Activated T-helper 17 cell treated with anti-CD3 and anti-CD28 coated beads, Interleukin-2, amount 50 U/mL, for 72 hours (primary cell): Measurements from ENCODE around the gene ADAMTS8. TPM values are rescaled to one million over a fixed set of nuclear protein-coding genes. Genes with fewer than 3 reads are reported as not detected.

ENCODE experiments used
- ATAC-seq: fragments of 150-1000 bp; cut with Tn5 transposase; replicated peaks from 2 replicates; pipeline ENCODE4 v1.10.0; 2021; ENCODE audit warnings: mild to moderate bottlenecking, moderate library complexity
- H3K27ac Mint-ChIP-seq: one replicate; pipeline ENCODE4 v1.8.0; 2022; ENCODE audit warnings: mixed read lengths
- H3K27me3 Mint-ChIP-seq: one replicate; pipeline ENCODE4 v1.8.0; 2022; ENCODE audit warnings: mixed read lengths
- H3K36me3 Mint-ChIP-seq: one replicate; pipeline ENCODE4 v1.8.0; 2022; ENCODE audit warnings: low read depth, mild to moderate bottlenecking, mixed read lengths
- H3K4me1 Mint-ChIP-seq: one replicate; pipeline ENCODE4 v1.8.0; 2022; ENCODE audit warnings: mixed read lengths
- H3K4me3 Mint-ChIP-seq: one replicate; pipeline ENCODE4 v1.8.0; 2022; ENCODE audit warnings: mild to moderate bottlenecking, mixed read lengths
- H3K9me3 Mint-ChIP-seq: one replicate; pipeline ENCODE4 v1.8.0; 2022; ENCODE audit warnings: mixed read lengths
- total RNA-seq, 2 donors: library from RNA; stranded (reverse); gene quantifications; one replicate each; pipeline ENCODE4 v1.2.3, GENCODE V29; 2022

Gene ADAMTS8, protein sequence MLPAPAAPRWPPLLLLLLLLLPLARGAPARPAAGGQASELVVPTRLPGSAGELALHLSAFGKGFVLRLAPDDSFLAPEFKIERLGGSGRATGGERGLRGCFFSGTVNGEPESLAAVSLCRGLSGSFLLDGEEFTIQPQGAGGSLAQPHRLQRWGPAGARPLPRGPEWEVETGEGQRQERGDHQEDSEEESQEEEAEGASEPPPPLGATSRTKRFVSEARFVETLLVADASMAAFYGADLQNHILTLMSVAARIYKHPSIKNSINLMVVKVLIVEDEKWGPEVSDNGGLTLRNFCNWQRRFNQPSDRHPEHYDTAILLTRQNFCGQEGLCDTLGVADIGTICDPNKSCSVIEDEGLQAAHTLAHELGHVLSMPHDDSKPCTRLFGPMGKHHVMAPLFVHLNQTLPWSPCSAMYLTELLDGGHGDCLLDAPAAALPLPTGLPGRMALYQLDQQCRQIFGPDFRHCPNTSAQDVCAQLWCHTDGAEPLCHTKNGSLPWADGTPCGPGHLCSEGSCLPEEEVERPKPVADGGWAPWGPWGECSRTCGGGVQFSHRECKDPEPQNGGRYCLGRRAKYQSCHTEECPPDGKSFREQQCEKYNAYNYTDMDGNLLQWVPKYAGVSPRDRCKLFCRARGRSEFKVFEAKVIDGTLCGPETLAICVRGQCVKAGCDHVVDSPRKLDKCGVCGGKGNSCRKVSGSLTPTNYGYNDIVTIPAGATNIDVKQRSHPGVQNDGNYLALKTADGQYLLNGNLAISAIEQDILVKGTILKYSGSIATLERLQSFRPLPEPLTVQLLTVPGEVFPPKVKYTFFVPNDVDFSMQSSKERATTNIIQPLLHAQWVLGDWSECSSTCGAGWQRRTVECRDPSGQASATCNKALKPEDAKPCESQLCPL
- not detected for total RNA-seq

DNA sequence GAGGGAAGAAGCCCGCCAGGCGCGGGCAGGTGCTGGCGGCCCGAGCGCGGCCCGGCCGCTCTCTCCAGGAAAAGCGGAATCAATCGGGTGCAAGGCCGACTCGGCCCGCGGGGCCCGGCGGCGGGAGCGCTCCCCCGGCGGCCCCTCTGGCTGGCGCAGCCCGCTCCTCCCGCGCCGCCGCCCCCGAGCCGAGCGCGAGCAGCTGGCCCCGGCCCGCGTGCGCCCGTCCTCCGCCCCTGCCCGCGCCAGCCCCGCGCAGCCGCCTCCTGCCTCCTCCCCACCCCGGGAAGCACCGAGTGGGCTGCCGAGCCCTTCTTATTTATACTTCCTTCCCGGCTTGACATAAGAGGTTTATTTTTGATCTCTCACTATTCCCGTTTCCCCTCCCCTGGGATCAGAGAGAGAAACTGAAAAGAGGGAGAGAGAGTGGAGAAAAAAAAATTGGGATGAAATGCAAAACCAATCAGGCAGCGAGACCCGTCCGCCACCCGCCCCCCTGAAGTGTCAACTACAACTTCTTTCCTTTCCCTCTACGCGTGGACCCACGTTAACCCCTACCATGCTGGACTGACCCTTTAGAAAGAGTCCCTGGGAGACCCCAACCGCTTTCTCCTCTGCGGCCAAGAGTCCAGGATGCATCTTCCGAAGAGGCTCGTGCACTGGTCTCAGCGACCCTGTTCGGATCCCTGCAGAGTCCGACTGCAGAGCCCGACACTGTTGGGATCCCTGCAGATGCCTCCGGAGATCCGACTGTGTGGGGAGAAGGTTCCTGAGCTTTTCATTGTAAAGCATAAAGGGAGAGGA, at the start of gene ADAMTS8:
Gene ADAMTS8, minus strand, starts transcription at position 294 of the 804 bp plus-strand sequence. CDS start 323 bp downstream, outside the sequence.
- no peak for ATAC-seq
- Mint-ChIP-seq H3K27me3 (peaks cover 46% of the 10 kb centered on the region), H3K27ac (no peak within 1 kb of the TSS)

DNA sequence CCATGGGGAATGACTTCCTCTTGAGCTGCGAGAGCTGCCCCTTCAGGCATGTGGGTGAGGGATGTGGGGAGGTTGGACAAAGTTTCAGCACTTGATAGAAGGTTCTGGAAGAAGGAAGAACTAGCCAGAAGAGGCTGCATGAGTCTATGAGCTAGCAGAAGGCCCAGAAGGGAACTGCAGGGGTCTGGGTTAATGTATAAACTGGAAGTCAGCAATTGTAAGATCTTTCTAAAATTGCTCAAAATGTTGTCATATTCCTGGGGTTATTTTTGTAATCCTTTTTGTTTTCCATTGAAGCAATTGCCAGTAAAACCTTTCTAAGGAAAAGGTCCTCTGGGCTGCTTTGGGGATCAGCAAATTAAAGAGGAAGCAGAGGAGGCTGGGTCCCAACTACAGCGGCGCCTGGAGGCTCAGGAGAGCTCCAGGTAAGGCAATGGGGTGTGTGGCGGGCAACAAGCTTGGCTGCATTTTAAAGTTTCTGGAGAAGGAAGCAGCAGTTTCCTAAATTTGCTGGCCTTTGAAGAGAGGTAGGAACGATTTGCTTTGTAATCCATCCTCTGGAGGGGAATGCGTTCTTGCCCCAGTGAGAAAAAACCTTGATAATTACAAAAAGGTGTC, 49.3 kb upstream of the ADAMTS8 start:
- H3K36me3 Mint-ChIP-seq: no peaks in the 10 kb centered on the region
- H3K4me1 Mint-ChIP-seq: no peaks in the 10 kb centered on the region
- no peak for ATAC-seq
- no peaks in the 10 kb centered on the region for H3K9me3 Mint-ChIP-seq
- H3K27me3 Mint-ChIP-seq: peaks cover 3% of the 10 kb centered on the region
- H3K27ac Mint-ChIP-seq: no peak overlapping the region
- H3K4me3 Mint-ChIP-seq: no peak overlapping the region

More for the DNA sequence above, at the start of gene ADAMTS8:
- no peaks in the 10 kb centered on the region for H3K9me3 Mint-ChIP-seq
- peaks cover 9% of the 10 kb centered on the region for H3K36me3 Mint-ChIP-seq
- peaks cover 3% of the 10 kb centered on the region for H3K4me1 Mint-ChIP-seq
- peak within 1 kb of the TSS; percentile 56 for H3K4me3 Mint-ChIP-seq

DNA sequence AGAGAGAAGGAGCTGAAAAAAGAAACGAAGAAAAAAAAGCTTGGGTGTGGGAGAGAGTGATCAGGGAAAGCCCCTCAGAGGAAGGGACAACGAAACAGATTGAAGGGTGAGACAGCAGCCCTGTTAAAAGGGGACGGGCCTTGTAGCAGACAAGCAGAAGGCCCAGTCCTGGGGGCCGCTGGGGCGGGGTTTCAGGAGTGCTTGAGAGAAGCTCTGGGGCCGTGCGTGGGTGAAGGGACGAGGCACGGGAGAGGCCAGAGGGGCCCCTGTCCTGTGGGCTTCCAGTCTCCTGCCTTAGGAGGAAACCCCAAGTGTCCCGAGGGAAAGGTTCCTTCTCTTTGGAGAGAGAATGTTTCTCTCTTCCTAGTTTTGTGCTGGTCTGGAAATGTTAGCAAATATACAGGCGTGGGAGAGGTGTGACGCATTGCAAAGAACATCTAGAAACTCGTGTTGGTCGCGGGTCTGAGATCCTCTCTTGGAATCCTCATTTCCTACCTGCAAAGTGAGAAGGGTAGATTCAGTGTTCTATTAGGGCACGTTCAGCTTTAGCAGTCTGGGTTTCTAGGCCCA, 48.6 kb upstream of the ADAMTS8 start:
- H3K9me3 Mint-ChIP-seq: no peaks in the 10 kb centered on the region
- peaks cover 3% of the 10 kb centered on the region for H3K27me3 Mint-ChIP-seq
- no peak for ATAC-seq
- no peaks in the 10 kb centered on the region for H3K4me1 Mint-ChIP-seq
- no peak overlapping the region for H3K4me3 Mint-ChIP-seq
- H3K36me3 Mint-ChIP-seq: no peaks in the 10 kb centered on the region
- H3K27ac Mint-ChIP-seq: no peak overlapping the region

DNA sequence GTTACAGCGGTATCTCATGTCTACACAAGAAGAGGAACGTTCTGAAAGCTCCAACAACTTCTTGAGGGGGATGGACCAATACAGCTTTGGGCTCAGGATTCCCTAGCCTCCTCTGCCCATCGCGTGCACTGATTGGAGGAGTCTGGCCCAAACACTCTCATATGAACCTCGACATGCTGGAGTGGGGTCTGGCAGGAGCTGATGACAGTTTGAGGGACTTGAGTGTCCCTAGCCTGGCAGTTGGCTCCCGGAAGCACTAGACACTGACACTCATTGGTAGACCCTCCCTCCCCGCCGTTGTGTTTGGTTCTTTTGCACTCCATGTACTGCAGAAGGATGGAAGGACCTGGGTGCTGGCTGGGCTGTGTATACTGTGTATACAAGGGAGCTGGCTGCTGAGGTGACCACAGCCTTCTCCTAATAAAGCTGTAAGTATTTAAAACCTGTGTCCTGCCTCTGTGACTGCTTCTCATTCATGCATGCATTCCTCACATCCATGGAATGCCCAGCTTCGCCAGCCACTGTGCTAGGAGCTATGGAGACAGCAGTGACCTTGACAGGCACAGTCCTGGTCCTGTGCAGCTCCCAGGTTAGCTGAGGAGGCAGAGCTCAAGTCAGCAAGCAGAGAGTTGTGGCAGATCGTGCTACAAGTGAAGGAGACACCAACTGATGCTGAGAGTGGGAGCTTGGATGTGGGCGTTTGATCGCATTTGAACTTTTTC, 48.0 kb upstream of the ADAMTS8 start:
- no peak overlapping the region for H3K4me3 Mint-ChIP-seq
- no peaks in the 10 kb centered on the region for H3K4me1 Mint-ChIP-seq
- no peak overlapping the region for H3K27ac Mint-ChIP-seq
- no peak for ATAC-seq
- no peaks in the 10 kb centered on the region for H3K36me3 Mint-ChIP-seq
- no peaks in the 10 kb centered on the region for H3K9me3 Mint-ChIP-seq
- peaks cover 3% of the 10 kb centered on the region for H3K27me3 Mint-ChIP-seq

DNA sequence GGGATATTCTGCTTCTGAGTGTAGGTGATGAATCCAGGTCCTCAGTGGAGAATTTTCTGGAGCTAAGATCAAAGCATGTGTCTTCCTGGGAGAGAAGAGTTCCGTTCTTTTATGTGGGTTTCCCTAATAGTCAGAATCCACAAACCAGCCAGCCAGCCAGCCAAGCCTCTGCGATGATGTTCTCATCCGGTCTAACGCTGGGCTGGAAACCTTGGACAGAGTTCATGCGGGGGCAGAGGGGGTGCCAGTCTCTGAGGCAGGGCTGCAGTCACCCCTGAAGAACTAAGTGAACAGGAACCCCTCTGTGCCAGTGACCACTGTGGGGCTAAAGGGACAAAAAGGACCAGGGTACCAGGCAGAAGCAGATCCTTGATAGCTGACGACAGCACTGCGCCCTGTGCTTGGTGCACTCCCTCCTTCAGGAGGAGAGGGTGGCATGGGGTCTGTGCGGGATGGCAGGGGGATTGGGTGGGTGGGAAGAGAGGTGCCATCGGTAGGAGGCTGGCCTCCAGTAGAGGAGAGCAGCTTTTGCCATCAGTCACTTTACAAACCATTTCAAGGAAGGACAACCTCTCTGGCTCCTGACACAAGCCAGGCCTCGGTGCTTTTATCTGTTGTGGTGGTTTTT, 47.1 kb upstream of the ADAMTS8 start:
- Mint-ChIP-seq H3K36me3 (no peaks in the 10 kb centered on the region), H3K9me3 (no peaks in the 10 kb centered on the region), H3K27me3 (peaks cover 3% of the 10 kb centered on the region), H3K4me3 (no peak overlapping the region), H3K4me1 (no peaks in the 10 kb centered on the region), H3K27ac (no peak overlapping the region)
- no peak for ATAC-seq

DNA sequence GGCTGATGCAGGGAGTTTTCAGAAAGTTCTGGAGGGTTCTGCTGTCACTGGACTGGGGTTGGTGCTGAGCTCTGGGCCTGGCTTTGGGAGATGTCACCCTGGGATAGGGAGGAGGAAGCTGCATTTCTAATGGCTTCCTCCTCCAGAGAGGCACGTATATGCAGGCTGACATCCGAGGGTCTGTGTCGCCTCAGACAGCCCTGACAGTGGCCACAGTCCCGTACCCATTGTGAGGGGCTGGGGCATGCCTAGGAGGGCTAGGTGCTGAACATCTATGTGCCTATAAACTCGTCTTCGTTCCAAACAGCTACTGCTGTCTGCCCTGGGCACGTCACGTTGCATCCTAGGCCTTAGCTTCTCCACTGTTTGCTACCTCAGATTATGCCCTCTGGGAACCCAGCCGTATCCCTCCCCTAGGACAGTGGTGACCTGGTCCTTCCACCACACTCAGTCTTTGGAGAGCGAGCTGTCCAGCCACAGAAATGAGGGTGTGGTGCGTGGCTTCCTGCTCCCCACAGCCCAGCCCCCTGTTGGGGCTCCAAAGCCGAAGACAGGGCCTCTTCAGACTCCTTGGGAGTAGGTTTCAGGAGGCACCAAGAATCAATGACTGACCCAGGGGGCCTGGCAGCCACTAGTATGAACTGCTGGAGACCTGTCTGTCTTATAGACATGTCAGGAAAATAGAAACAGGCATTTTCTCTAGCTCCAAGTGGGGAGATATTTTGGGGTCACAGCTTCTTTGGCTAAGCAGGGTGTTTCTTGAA, 46.4 kb upstream of the ADAMTS8 start:
- Mint-ChIP-seq H3K27ac (no peak overlapping the region), H3K4me3 (no peak overlapping the region), H3K36me3 (no peaks in the 10 kb centered on the region), H3K4me1 (no peaks in the 10 kb centered on the region), H3K27me3 (peaks cover 3% of the 10 kb centered on the region), H3K9me3 (no peaks in the 10 kb centered on the region)
- ATAC-seq: no peak

DNA sequence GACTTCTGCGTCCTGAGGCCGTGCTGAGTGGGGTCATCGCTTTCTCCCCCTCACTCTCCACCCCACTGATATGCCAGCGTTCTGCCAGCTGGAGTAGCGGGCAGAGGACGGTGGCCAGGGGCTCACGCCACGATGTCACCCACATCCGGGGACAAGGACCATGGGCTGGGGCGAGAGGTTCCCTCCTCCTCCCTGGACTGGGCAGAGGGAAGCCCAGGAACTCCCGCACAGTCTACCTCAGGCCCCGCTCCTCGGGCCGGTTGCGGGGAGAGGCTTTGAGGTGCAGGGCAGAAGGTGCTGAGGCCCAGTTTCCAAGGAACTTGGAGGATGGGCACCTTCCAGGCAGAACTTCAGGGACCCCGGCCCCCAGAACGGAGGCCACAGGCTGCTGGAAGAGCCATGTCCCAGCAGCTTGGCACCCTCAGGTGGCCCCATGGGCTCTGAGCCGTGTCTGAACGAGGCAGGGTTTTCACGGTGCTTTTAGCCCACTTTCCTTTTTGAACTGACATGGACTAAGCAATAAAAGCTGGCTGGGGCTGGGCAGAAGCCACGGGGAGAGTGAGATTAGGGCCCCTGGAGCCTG, 45.5 kb upstream of the ADAMTS8 start:
- H3K4me1 Mint-ChIP-seq: no peaks in the 10 kb centered on the region
- ATAC-seq: no peak
- no peak overlapping the region for H3K4me3 Mint-ChIP-seq
- H3K9me3 Mint-ChIP-seq: no peaks in the 10 kb centered on the region
- H3K27ac Mint-ChIP-seq: no peak overlapping the region
- H3K27me3 Mint-ChIP-seq: peaks cover 3% of the 10 kb centered on the region
- no peaks in the 10 kb centered on the region for H3K36me3 Mint-ChIP-seq

DNA sequence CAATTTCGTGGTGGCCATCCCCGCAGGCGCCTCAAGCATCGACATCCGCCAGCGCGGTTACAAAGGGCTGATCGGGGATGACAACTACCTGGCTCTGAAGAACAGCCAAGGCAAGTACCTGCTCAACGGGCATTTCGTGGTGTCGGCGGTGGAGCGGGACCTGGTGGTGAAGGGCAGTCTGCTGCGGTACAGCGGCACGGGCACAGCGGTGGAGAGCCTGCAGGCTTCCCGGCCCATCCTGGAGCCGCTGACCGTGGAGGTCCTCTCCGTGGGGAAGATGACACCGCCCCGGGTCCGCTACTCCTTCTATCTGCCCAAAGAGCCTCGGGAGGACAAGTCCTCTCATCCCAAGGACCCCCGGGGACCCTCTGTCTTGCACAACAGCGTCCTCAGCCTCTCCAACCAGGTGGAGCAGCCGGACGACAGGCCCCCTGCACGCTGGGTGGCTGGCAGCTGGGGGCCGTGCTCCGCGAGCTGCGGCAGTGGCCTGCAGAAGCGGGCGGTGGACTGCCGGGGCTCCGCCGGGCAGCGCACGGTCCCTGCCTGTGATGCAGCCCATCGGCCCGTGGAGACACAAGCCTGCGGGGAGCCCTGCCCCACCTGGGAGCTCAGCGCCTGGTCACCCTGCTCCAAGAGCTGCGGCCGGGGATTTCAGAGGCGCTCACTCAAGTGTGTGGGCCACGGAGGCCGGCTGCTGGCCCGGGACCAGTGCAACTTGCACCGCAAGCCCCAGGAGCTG, 44.8 kb upstream of the ADAMTS8 start:
- peaks cover 3% of the 10 kb centered on the region for H3K27me3 Mint-ChIP-seq
- H3K4me3 Mint-ChIP-seq: no peak overlapping the region
- H3K9me3 Mint-ChIP-seq: no peaks in the 10 kb centered on the region

DNA sequence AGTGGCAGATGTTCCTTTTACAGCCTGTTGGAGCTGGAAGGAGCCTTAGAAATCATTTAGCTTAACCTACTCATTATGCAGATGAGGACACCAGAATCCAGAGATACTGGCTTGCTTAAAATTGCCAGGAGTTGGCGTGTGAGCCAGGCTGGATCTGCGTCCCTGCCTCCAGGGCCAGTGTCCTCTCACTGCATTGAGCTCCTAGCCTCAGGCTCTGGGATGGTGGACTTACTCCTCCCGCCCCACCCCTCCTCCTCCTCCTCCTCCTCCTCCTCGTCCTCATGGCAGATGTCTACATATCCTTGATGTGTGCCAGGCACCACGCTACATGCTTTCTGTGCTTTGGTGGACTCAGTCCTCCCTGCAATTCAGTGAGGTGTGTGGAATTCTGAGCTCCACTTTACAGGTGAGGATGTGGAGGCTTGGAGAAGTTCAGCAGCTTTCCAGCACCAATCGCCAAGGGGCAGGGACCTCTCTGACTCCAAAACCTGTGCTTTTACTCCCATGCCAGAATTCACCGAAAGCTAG, 44.1 kb upstream of the ADAMTS8 start:
- Mint-ChIP-seq H3K4me3 (no peak overlapping the region), H3K27me3 (peaks cover 3% of the 10 kb centered on the region), H3K9me3 (no peaks in the 10 kb centered on the region), H3K36me3 (no peaks in the 10 kb centered on the region), H3K27ac (no peak overlapping the region), H3K4me1 (no peaks in the 10 kb centered on the region)
- ATAC-seq: no peak

More for the DNA sequence above, 44.8 kb upstream of the ADAMTS8 start:
- Mint-ChIP-seq H3K27ac (no peak overlapping the region), H3K36me3 (no peaks in the 10 kb centered on the region), H3K4me1 (no peaks in the 10 kb centered on the region)
- no peak for ATAC-seq

DNA sequence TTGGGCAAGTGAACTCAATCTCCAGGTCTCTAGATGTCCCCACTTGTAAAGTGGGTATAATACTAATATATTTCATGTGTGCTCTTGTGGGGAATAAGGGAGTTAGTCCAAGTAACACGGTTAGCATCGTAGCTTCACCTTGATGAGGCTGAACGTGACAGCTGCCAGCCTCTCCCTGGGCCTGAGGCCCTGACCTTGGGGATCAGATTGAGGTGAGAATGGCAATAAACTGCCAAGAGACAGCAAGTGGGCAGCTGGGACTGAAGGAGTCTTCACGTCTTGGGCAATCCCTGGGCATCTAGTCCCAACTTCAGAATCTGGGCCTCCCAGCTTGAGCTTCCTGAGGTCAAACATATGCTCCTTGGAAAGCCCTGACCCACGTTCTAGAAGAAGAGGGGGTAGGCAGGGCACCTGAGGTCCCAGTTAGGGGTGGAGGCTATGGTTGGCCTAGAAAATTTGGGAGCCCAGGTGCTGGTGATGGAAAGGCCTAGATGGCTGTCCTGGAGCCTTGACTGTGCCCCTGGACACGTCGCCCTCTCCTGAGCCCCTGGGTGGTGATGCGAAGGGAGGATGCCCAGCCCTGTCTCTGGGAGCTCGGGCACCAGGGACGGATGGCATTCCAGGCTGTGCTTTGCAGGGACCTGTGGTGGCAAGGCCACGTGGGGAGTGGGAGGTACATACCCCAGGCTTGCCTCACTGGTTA, 43.5 kb upstream of the ADAMTS8 start:
- Mint-ChIP-seq H3K4me3 (no peak overlapping the region), H3K36me3 (no peaks in the 10 kb centered on the region)

More for the DNA sequence above, 43.5 kb upstream of the ADAMTS8 start:
- Mint-ChIP-seq H3K27ac (no peak overlapping the region), H3K9me3 (no peaks in the 10 kb centered on the region), H3K27me3 (peaks cover 3% of the 10 kb centered on the region), H3K4me1 (no peaks in the 10 kb centered on the region)
- no peak for ATAC-seq
